ENCODE data around the gene IFNGR2.

GRCh38 chr21:33375101-33375644, 28.0 kb upstream of the IFNGR2 start:
- no peak for TF ChIP-seq POLR2AphosphoS5 (IDR thresholded peaks at IDR 0.05; ENCODE audit: low read depth, low read length)
- TF ChIP-seq POLR2A (IDR thresholded peaks at IDR 0.05; ENCODE audit: low read depth, low read length): no peak
- TF ChIP-seq TAF1 (IDR thresholded peaks at IDR 0.05; ENCODE audit: borderline replicate concordance, low read depth, low read length): no peak

All from GM12892 (cell line).